Fibroblast of villous mesenchyme (primary cell): ENCODE results near the gene C1orf21. TPM values are rescaled to one million over a fixed set of nuclear protein-coding genes. Genes with fewer than 3 reads are reported as not detected.

Experiments used
- DNase-seq: peaks from one replicate; pipeline ENCODE4 v3.0.0-alpha.2; 2010; ENCODE audit warnings: low read depth
- H3K4me3 ChIP-seq: 2 replicates; pipeline ENCODE4 v1.5.1; 2011; ENCODE audit warnings: low read depth, mild to moderate bottlenecking, low read length
- CTCF ChIP-seq: IDR thresholded peaks from 2 replicates; pipeline ENCODE4 v1.5.1; 2012; ENCODE audit warnings: low read depth, mild to moderate bottlenecking, low read length; ENCODE audit not compliant: insufficient read depth
- total RNA-seq: library from RNA; depleted of rRNA; stranded (reverse); fragments of >200 nt; gene quantifications from 2 replicates; pipeline ENCODE4 v1.2.3, GENCODE V29; 2012

Gene C1orf21
- total RNA-seq, 1 donor = 3.5 TPM

DNA sequence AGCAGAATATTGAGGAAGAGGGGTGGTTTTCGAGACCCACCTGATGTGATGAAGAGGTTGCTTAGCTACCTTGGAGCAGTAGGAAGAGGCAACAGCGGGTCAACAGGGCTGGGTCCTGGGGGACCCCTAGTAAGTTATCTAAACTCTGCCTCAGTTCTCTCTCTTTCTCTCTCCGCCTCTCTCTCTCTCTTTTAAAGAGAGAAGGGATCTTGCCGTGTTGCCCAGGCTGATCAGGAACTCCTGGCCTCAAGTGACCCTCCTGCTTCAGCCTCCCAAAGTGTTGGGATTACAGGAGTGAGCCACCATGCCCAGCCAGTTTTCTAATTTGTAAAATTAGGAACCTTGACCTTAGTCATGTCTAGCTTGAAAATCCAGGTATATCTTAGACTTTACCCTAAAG lies 77.9 kb downstream of the C1orf21 start:
- H3K4me3 ChIP-seq = no peak overlapping the region
- TF ChIP-seq CTCF = no peak
- DNase-seq = no peak

- DNase-seq = peak; percentile 36
- peak; percentile 40 for TF ChIP-seq CTCF
- no peak overlapping the region for H3K4me3 ChIP-seq
These were observed 78.8 kb downstream of the C1orf21 start for GRCh38 chr1:184465489-184466146.

DNA sequence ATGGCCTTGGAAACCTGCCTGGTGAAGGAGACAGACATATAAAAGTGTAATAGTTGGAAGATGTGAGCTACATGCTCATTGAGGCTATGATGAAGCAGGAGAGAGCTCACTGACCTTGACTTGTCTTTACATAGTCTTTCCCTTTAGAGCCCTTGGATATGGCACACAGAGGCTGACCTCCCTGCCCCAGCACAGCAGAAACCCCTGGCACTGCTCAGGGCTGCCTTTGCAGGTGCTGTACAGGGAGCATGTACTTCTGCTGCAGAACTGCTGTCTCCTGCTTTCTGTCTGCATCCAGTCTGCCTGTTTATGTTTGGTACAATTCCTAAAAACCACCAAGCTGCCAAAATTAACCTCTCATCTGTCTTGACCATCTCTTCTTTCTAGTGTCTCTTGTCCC lies 80.5 kb downstream of the C1orf21 start:
- no peak overlapping the region for H3K4me3 ChIP-seq
- no peak for TF ChIP-seq CTCF
- no peak for DNase-seq

GRCh38 chr1:184469396-184469795 lies 82.6 kb downstream of the C1orf21 start:
- peak; percentile 28 for DNase-seq
- no peak overlapping the region for H3K4me3 ChIP-seq
- TF ChIP-seq CTCF = no peak

- H3K4me3 ChIP-seq = no peak overlapping the region
- TF ChIP-seq CTCF = no peak
- DNase-seq = no peak
These were observed 84.9 kb downstream of the C1orf21 start for GRCh38 chr1:184471686-184472085.

DNA sequence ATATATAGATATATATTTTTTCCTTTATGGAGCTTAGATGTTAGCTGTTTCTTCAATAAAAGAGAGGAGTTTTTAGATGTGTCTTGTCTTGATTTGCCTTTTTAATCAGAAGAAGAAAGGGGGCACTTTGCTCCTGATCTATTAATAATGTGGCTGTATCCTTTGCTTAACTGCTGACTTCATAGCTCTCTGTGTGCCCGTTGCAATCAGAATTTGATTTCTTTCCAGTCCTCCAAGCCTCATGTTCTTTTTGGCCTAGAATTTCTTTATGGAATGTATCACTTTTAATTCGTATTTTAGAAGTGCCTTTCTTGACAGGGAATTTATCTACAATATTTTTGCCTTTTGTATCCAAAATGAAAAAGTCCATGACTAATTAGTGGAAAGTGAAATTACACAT lies 85.3 kb downstream of the C1orf21 start:
- no peak for DNase-seq
- TF ChIP-seq CTCF = no peak
- no peak overlapping the region for H3K4me3 ChIP-seq
